Left kidney (tissue), 2 donors: ENCODE data around the gene SLC7A5. TPM values are rescaled to one million over a fixed set of nuclear protein-coding genes. Genes with fewer than 3 reads are reported as not detected.
"Not testable (repeated sequence)": the region's sequence is repeated elsewhere in the genome, so short reads cannot be mapped to it uniquely, and the experiment has no call there.

Experiments used
- DNase-seq: peaks from one replicate; pipeline ENCODE4 v3.0.0-alpha.2; 2013
- polyA plus RNA-seq: library from polyadenylated mRNA; unstranded; fragments of 120-200 nt; gene quantifications from one replicate; pipeline ENCODE4 v1.2.1, GENCODE V29; 2013; ENCODE audit not compliant: insufficient read length

SLC7A5 gene
- polyA plus RNA-seq, 1 donor: 3.8 TPM

GRCh38 chr16:87795336-87795735, 74.0 kb downstream of the SLC7A5 start:
- DNase-seq: no peak

GRCh38 chr16:87794485-87795078, 74.7 kb downstream of the SLC7A5 start:
- DNase-seq: no peak

GRCh38 chr16:87792205-87792565, 77.1 kb downstream of the SLC7A5 start:
- DNase-seq: no peak

DNA sequence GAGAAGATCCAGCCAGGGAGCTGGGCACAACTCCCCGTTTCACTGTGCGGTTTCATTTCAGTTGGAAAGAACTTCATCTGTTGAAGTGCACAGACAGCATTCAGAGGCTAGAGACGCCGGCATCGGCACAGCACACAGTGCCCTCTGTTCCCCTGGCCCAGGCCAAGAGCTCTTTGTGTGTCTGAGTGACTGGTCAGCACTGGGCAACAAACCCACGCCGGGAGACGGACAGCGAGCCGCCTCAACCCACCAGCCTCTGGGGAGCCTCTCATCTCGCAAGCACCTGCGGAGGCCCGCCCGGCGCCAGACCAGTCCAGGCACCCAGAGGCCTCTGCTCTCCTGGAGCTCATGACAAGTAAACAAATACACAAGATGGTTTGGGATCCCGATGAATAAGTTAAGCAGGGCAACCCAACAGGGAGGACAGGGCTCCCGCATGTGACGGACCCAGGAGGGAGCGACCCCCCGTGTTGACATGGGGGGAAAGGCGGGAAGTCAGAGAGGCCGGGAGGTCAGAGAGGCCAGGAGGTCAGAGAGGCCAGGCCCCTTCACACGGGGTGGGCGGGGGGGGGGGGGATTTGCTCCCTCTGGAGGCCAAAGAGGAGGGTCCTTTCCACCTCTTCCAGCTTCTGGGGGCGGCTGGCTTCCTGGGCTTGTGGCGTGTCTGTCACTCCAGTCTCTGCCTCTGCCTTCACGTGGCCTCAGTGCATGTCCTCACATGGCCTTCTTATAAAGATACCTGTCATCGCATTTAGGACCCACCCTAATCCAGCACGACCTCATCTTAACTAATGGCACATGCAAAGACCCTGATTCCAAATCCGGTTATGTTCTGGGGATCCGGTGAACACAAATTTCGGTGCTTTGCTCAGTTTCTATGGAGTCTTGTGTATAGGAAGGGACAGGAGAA, 77.8 kb downstream of the SLC7A5 start:
- no peak for DNase-seq

DNA sequence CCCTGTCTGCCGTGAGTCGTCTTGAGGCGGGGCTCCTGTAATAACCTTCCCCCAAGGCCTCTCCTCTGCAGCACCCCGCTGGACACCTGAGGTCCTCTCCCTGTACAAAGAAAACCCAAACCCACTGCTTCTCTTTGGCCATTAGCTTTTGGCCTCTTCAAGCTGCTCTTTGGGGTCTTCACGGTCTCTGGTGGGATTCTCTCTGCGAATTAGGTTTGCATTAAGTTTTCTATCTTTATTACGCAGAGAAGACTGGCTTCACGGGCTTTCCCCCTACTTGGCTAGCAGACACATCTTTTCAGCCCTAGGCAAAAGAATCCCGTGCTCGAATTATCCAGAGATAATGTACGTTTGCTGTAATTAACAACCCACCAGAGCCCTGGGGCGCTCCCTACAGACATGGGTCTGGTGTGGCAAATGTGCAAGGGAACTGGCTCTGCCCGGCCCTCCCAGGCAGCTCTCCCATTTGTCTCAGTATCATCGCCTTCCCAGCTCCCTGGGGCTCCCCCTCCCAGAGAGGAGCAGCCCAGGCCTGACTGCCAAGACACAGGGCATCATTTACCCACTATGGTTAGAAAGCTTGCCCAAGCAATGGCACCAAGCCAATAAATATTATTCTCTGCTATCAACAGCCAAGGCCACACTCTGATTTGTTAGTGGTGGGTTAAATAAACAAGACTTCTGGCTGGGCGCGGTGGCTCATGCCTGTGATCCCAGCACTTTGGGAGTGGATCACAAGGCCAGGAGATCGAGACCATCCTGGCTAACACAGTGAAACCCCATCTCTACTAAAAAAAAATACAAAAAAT, 78.8 kb downstream of the SLC7A5 start:
- no peak for DNase-seq

DNA sequence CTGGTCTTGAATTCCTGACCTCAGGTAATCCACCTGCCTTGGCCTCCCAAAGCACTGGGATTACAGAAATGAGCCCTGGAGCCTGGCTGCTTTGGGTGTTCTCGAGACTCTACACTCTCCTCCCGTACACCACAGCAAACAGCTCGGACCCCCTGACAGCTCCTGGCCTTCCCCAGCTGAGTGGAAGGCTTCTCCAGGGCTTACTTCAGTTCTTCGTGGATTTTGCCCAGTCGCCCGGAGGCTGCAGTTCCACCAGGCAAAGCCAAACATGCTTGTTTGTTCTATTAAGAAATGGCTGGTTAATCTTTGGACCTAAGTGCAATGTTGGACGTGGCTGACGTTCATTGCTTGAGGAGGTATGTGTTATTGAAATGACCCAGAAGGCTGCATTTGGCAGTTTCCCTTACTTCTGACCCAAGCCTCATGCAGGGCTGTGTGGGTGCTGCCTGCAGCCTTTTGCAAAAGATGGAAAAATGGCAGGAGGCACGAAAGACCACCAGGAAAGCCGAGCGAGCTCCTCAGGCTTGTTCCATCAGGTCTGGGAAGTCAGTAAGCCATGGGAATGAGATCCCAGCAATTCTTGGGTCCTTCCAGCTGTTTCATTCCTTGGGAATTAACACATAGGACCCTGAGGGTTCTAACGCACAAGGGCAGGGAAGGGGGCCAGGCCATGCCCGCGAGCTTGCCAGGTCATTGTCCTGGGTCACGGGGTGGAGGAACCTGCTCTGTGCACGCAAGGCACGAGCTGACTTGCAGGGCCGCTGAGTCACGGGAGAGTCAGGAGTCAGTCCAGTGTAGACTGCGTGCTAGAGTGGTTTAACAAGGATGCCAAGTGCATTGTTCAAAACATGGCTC, 79.6 kb downstream of the SLC7A5 start:
- DNase-seq: no peak

- DNase-seq: not testable (repeated sequence)
These were observed 80.4 kb downstream of the SLC7A5 start for GRCh38 chr16:87788730-87789436.

DNA sequence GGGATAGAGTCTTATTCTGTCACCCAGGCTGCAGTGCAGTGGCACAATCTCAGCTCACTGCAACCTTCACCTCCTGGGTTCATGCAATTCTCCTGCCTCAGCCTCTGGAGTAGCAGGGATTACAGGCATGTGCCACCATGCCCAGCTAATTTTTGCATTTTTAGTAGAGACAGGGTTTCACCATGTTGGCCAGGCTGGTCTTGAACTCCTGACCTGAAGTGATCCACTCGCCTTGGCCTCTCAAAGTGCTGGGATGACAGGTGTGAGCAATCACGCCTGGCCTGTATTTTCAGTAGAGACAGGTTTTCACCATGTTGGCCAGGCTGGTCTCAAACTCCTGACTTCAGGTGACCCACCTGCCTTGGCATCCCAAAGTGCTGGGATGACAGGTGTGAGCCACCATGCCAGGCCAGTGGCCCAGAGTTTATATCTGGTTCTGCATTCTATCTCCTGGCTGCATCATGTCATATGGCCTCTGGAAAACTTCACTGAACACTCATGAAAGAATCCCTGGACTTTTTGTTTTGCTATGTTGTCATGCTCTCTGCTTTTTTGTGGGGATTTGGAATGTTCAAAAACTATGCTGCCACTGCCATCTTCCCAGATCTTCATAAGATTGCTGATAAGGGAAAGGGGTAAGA, 81.7 kb downstream of the SLC7A5 start:
- not testable (repeated sequence) for DNase-seq

- DNase-seq: no peak
These were observed 84.5 kb downstream of the SLC7A5 start for GRCh38 chr16:87784812-87785211.

GRCh38 chr16:87782033-87782432, 87.3 kb downstream of the SLC7A5 start:
- DNase-seq: no peak

DNA sequence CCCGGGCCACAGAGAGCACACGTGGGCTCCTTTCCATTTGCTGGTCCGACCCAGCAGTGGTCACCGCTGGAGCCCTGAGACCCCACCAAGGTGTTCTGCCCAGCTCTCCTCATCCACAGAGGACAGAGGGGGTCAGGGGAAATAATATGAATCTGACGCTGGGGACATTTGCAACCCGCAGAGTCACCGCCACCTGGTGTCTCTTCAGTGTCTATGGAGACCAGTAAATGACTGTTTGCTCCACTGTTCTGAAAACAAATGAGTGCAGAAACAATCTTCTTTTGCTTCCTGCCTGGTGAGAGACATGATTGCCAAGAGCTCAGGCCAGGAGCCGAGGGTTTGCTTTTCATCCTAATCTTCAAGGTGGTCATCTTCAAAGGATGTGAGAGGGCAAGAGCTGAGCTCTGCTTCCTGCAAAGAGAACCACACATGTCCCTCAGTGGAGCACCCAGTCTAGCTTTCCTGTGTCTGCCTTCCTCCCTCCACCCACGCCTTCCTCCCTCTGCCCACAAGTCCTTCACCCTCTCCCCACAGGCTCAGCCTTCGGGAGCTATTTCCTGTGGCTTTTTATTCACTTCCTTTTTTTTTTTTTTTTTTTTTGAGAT, 88.8 kb downstream of the SLC7A5 start:
- DNase-seq: no peak

Other genes starting within 250 kb of the SLC7A5 start
- 48.0 TPM for gene KLHDC4, start 103.5 kb downstream of the SLC7A5 start, polyA plus RNA-seq
- gene CA5A, start 67.0 kb upstream of the SLC7A5 start, polyA plus RNA-seq: 0.25 TPM
- gene BANP, start 81.9 kb upstream of the SLC7A5 start, polyA plus RNA-seq: 26.8 TPM